ENCODE measurements around the gene SCYL1.

The SCYL1 gene

DNA sequence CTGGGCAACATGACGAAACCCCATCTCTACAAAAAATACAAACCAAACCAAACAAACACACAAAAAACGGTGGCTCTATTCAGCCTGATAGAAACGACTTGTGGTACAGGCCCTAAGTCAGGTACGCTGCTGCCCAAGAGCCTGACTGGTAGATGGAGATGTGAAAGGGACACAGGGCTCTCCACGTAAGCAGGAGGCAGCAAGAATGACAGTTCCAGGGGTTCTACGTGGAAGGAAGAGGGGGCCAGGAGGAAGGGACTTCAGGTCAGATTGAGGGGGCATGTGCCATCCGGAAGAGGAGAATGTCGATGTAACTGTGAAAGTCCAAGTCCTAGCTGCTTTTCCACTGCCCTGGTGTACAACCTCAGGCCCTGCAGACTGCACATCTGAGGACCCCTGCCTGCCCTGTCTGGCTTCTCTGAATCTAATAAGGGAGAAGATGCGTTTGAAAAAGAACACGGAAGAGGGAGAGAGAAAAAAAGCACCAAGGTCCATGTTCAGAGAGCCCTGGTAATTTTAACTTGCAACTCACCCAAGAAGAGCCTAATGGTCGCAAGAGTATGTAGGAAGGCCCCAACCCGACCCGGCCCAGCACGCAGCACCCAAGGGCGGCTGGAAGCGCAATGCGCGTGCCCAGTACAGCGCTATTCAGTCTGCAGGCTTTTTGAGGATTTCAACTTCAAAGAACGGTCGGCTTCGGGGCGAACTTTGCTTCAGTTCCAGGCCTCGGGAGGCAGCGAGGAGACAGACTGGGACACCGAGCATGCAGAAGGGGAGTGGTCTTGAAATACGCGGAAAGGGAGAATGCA lies 44.5 kb downstream of the SCYL1 start:
- DNase-seq (ENCODE audit: low read depth, low spot score) = no peak

DNA sequence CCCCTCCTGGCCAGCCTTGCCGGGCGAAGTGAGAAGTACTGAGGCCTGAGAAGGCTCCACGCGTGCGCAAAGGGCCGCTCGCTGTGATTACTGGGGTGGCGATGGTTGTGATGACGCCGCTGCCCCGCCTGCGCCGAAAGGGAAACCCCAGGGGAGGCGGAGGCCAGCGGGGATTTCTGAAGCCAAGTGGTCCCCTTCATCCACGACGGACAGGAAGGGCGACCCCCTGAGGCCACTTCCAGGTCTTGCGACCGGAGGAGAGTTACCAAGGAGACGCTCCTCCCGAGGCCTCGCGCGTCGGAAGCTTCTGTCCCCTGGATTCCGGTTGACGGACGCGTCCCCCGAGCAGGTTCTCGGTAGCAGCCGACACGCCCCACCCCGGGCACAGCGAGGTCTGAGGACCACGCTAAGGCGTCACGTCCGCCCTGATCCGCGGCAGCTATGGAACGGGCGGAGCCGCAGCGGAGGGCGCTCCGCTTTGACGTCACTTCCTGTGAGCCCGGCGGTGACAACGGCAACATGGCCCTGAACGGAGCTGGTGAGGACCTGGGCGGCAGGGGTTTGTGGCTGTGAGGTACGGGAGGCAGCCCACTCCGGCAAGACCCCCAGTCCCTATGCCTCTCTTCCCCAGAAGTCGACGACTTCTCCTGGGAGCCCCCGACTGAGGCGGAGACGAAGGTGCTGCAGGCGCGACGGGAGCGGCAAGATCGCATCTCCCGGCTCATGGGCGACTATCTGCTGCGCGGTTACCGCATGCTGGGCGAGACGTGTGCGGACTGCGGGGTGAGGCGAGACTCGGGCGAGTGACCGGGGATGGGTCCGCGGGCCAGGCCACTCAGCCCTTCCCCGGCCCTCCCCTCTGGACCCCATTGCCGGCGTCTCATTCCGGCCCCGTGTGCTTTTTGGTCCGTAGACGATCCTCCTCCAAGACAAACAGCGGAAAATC lies 45.4 kb downstream of the SCYL1 start, which contains the start of gene ZNRD2:
Gene ZNRD2 (plus strand): TSS at position 505 of the 946 bp plus-strand sequence. CDS start 15 bp downstream, at position 520.
- DNase-seq (ENCODE audit: low read depth, low spot score) = peak; percentile 93

DNA sequence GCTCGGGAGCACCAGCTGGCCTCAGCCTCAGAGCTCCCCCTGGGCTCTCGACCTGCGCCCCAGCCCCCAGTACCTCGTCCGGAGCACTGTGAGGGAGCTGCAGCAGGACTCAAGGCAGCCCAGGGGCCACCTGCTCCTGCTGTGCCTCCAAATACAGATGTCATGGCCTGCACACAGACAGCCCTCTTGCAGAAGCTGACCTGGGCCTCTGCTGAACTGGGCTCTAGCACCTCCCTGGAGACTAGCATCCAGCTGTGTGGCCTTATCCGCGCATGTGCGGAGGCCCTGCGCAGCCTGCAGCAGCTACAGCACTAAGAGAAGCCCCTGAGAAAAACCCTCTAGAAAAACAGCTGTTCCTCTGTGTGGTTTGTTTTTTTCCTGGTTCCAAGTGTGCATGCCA lies 46.5 kb downstream of the SCYL1 start:
- DNase-seq (ENCODE audit: low read depth, low spot score) = no peak

DNA sequence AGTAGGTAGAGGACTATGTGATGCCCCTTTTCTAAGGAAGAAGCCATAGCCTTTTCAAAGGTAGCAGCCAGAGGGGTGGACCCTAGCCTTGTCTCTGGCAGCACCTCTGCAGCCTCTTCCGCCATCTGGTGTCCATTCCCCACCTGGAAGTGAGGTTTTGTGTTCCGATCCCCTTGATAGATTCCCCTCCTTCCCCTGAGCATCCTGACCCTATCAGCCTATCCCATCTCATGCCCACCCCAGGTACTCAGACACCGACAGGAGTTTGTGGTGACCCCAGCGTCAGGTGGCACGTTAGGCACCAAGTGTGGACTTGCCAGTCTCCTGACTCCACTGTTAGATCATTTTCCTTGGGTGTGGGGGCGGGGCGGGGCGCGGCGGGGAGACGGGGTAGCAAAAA lies 47.1 kb downstream of the SCYL1 start:
- no peak for DNase-seq (ENCODE audit: low read depth, low spot score)

DNA sequence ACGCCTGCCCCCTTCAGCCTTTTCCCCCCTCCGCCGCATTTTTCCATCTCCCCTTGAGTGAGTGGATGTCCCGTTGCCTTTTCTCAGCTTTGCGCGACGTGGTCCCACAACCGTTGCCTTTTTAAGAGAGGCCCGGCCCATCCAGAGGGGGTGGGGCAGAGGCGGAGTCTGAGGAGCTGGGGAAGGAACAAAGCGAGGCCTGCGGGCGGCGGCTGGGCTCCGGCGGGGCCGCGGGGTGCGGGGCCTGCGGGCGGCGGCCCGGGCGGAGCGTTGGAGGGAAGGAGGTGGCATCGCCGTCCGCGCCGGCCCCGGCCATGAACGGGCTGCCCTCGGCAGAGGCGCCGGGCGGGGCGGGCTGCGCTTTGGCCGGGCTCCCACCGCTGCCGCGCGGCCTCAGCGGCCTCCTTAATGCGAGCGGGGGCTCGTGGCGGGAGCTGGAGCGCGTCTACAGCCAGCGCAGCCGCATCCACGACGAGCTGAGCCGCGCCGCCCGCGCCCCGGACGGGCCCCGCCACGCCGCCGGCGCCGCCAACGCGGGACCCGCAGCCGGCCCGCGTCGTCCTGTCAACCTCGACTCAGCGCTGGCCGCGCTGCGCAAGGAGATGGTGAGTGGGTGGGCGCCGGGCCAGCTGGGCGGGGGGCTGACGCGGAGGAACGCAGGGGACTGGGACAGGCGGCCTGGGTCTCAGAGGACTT lies 47.6 kb downstream of the SCYL1 start, which contains the start of gene FAM89B:
Gene FAM89B (plus strand): TSS at position 183 of the 696 bp plus-strand sequence. CDS start 132 bp downstream, at position 315.
- DNase-seq (ENCODE audit: low read depth, low spot score) = peak; percentile 75

DNA sequence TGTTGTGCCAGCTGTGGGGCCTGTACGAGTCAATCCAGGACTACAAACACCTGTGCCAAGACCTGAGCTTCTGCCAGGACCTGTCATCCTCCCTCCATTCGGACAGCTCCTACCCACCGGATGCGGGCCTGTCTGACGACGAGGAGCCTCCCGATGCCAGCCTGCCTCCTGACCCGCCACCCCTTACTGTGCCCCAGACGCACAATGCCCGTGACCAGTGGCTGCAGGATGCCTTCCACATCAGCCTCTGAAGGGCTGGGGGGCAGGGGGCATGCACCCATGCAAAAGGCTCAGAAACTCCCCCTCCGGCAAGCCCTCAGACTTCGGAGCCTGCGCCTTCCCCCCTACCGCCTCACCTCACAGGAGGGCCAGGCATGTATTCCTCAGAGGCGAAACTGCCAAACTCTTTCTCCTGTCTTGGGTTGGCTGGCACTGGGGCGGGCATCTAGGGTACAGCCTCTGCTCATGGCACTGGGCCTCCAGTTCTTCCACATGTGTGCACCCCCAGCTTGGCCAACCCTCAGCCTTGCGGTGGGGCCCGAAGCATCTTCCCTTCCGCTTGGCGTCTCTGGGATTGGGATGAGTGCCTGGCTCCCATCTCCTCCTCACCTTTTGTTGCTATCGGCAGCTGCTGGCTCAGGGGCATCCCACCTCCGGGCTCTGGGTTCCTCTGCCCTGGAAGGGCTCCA lies 48.7 kb downstream of the SCYL1 start:
- no peak for DNase-seq (ENCODE audit: low read depth, low spot score)

DNA sequence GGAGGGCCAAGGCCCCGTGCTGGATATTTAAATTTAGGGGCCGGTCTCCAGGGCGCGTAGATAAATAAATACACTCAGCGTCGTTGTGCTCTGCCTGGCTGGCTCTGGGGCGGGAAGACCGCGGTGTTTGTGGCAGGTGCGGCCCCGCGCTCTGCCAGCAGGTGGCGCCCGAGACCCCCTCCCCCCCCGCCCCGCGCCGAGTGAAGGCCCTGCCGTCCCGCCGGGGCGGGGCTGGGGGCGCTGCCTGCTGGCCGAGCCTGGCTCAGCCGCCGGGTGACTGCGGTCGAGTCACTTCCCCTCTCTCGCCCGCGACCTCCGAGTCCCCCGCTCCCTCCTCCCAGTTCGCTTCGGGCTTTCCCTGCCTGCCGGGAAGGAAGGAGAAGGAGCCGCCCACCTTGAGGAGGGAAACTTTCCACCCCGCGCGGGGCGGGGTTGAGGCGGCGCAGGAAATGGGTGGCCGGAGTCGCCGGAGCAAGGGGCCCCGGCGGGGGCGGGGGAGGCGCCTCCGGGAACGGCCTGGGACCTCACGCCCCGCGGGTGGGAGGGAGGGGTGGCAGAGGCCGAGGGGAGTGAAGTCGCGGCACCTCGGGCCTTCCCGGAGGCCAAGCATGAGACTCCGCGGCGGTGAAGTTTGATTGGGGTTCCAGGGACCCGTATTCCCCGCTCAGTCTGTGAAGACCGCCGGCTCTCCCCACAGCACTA lies 49.4 kb downstream of the SCYL1 start:
- peak; percentile 83 for DNase-seq (ENCODE audit: low read depth, low spot score)

DNA sequence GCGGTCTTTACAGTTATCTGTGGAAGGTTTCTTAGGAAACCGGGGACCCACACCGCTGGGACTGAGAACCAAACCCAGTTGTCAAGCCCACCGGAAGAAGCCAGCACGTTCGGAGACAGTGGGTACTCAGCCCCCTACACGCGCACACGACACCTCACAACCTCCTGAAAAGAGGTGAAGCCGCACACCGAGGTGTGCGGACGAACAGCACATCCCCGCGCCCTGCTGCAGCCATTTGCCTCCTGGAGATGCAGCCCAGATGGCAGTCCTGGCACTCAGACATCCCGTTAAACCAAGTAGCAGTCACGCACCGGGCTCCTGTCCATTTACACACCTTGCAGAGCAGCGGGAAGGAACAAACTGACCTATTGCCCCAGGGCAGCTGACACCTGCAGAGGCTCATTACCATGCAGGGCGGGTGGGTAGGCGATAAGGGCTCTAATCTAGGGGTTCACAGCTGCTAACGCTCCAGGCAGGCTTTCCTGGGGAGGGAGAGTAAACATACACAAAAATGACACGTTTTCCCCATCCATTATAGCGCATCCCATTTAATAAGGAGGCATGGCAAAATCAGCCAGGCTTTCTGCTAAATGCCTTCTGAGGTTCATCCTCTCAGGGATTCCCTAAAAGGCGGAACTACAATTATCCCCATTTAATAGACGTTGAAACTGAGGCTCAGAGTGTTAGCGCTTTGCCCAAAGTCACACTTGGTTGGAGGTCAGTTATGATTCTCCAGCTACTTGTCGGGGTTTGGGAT lies 50.1 kb downstream of the SCYL1 start:
- DNase-seq (ENCODE audit: low read depth, low spot score) = no peak

DNA sequence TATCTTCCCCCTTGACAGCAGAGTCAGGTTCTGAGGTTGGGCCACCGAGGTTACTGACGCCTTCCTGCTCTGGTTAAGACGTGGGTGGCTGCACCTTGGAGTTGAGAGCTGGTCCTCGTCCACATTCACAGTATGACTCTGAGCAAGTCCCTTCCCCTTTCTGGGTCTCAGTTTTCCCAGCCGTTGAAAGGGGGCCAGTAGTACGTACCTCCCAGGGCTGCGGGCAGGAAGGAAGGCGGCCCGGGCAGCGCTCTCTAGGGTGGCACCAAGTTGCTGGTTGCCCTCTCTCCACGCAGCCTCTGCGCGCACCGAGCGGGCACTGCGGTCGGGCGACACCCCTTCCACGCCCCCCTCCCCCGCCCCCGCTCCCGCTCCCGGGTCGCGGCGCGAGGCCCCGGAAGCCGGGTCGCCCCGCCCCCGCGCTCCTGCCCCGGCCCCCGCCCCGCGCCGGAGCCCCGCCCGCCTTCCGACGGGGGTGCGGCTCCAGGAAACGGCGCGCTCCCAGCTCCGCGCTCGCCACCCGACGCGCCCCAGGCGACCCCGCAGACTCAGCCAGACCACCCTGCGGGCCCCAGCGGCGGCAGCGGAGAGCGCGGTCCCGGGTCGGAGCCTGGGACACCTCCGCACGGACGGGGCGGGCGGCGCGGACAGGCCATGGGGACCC lies 50.8 kb downstream of the SCYL1 start, which contains the start of gene EHBP1L1:
Gene EHBP1L1 (plus strand): TSS at position 486 of the 664 bp plus-strand sequence. CDS start 250 bp downstream, outside the sequence.
- no peak for DNase-seq (ENCODE audit: low read depth, low spot score)

DNA sequence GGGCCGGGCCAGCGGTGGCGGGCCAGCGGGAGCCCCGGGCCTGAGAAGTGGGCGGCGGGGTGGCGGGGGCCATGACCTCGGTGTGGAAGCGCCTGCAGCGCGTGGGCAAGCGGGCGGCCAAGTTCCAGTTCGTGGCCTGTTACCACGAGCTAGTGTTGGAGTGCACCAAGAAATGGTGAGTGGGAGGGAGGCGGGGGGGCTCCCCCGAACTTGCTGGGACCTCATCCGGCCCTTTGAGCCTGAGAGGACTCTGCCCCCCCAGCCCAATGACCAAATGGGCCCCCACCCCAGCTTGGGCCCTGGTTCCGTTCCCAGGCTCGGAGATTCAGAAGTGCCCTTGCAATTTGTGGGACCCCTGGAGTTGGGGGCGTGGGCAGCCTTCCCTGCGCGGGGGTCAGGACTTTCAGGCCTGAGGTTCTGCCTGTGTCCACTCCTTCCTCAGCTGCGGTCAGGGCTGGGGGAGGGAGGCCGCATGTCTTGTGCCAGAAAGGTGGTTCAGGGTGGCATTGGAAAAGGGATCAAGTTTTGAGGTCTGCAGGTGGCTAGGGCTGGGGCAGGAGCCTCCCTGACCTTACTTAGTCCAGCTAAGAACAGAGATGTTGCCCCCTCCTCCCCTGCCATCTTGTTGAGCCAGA lies 51.5 kb downstream of the SCYL1 start:
- no peak for DNase-seq (ENCODE audit: low read depth, low spot score)

DNA sequence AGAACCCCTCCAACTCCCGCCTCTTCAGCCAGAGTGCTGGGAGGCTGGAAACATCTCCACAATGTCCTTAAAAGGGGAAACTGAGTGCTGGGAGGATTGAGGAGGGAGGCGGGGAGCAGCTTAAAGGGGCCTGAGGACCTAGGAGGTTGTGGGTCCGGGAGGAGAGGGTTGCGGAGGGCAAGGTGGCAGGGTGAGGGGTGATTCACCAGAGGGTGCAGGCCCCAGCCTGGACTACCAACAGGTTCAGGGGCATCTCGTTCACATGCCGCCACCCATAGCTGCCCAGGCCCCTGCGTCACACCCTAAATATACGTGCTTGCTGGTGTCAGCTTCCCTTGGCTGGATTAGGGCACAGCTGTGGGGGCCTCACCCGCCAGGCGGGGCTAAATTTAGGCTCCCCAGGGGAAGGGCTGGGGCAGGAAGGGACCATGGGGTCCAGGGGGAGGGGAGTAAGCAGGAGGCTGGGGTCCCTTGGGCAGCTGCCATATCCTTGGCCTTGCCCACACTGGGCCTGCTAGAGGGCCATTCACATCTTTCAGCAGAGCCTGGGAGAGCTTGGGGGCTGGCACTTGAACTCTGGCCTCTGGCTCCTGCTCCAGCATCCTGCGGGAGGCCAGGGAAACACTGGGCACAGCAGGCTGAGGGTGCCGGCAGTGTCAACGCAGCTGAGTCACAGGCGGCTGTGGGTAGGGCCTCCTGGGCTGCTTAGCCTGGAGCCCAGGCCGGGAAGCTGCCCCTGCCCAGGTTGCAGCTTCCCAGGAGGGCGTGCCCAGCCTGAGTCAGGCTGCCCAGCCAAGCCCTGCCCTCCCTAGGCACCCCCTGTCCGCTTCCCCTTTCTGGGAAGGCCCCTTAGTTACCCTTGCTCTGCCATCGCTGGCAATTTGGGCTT lies 52.2 kb downstream of the SCYL1 start:
- no peak for DNase-seq (ENCODE audit: low read depth, low spot score)

DNA sequence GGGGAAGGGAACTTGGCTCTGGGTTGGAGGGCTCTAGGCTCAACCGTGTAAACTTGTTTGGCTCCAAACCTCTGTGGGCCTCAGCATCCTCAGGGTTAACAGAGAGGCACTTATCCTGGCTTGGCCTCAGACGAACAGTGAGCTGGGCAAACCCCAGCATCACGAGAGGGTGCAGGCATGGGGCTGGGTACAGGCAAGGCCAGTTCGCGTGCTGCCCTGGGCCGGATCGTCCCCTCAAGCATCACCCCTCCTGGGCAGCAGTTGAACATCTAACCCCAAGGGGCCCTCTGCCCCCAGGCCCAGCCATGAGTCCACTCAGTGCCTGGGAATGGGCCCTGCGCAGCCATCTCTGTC lies 52.9 kb downstream of the SCYL1 start:
- DNase-seq (ENCODE audit: low read depth, low spot score) = no peak

DNA sequence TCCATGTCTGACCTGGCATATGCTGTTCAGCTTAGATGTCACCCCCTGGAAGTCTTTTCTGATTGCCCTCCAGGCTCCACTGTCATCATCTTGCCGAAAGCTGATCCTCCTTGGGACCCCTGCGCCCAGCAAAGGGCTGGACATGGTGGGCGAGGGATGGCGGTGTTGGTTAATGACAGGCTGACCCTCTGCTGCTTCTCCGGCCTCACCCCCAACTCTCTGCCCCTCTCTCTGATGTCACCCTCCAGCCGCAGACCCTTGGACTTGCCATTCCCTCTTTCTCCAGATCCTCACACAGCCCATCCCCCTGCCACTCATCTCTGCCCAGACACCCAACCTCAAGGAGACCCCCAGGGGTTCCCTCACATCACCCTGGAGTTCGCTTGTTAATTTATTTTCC lies 53.3 kb downstream of the SCYL1 start:
- no peak for DNase-seq (ENCODE audit: low read depth, low spot score)

DNA sequence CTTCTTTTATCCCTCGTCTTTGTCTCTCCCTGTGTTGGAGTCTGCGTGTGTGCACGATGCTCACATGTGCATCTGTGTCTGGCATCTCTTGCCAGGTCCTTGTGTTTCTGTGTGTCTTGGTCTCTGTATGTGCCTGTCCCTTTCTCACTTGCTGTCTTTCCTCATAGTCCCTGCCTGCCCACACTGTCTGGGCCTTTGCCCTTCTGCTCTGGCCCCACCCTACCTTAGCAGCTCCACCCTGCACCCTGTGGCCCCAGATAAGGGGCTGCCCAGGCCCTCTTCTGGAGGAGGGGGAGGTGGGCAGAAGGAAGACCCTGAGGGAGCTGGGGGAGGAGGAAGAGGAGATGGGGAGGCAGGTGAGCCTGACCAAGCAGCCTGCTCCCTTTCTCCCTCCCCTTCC lies 53.8 kb downstream of the SCYL1 start:
- no peak for DNase-seq (ENCODE audit: low read depth, low spot score)

DNA sequence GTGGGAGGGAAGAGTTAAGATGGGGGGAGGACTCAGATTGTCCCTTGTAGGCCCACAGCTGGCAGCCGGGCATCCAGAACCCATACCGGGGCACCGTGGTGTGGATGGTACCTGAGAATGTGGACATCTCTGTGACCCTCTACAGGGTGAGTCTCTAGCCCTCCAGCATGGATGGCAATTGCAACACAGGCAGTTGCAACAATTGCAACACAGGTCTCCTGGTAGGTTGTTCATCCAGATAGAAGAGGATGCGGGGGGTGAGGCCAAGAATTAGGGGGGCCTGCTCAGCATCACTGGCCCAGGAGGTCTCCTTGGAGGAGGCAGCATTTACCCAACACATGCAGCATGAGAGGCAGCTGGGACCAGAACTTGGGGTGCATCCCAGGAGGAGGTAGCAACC lies 54.4 kb downstream of the SCYL1 start:
- no peak for DNase-seq (ENCODE audit: low read depth, low spot score)

DNA sequence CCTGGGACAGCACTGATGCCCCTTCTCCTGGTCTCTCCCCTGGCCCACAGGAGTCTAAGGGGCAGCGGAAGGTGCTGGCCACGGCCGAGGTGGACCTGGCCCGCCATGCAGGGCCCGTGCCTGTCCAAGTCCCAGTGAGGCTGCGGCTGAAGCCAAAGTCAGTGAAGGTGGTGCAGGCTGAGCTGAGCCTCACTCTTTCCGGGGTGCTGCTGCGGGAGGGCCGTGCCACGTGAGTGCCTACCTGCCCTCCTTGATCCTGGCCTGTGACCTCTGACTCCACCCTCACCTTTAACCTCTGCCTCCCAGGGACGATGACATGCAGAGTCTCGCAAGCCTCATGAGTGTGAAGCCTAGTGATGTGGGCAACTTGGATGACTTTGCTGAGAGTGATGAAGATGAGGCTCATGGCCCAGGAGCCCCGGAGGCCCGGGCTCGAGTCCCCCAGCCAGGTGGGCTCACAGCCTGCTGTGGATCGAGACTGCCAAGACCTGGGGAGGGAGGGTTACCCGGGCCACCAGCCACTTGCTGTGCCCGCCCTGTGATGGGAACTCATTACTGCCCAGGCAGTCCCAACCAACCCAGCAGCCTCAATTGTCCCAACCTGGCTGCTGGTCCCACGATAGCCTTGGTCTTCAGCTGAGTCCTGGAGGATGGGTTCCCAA lies 55.3 kb downstream of the SCYL1 start:
- DNase-seq (ENCODE audit: low read depth, low spot score) = no peak

DNA sequence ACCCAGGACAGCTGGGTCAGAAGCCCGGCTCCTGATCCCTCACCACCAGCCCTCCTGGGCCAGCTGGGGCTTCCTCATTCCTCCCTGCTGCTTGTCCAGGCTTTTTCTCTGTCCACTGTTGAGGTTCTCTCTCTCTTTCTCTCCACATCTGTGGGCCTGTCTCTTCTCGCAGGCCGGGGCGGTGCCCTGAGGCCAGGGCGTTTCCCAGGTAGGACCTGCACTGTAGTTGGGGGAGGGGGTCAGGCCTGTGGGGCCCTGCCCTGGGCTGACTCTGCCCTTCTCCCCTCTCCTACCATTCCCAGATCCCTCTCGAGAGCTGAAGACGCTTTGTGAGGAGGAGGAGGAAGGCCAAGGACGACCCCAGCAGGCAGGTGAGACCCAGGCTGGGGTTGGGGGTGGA lies 55.9 kb downstream of the SCYL1 start:
- DNase-seq (ENCODE audit: low read depth, low spot score) = no peak

Data from smooth muscle cell of the brain vasculature (primary cell).